ENCODE data around the gene BTBD9. TPM values are rescaled to one million over a fixed set of nuclear protein-coding genes. Genes with fewer than 3 reads are reported as not detected.
"Not testable (repeated sequence)": the region's sequence is repeated elsewhere in the genome, so short reads cannot be mapped to it uniquely, and the experiment has no call there.

The BTBD9 gene
- total RNA-seq, 1 donor from 2014 or later = 17.2 TPM

GRCh38 chr6:38124224-38124926 is 515.4 kb downstream of the BTBD9 start:
- not testable (repeated sequence) for H3K36me3 ChIP-seq (ENCODE audit: control insufficient read depth in 3 of 3, insufficient read depth in 3 of 3, low read length in 3 of 3); H3K9me3 ChIP-seq (ENCODE audit: control insufficient read depth in 3 of 3, low read length in 3 of 3); H3K27ac ChIP-seq (ENCODE audit: low read depth, low read length); H3K4me1 ChIP-seq (ENCODE audit: control insufficient read depth in 3 of 3, insufficient read depth in 3 of 3, low read length in 3 of 3); H3K9ac ChIP-seq (ENCODE audit: low read depth in 1 of 3, low read length in 3 of 3); H3K4me3 ChIP-seq (ENCODE audit: low read length in 3 of 3); H3K27me3 ChIP-seq (ENCODE audit: control insufficient read depth in 3 of 3, insufficient read depth in 3 of 3, low read length in 3 of 3)

DNA sequence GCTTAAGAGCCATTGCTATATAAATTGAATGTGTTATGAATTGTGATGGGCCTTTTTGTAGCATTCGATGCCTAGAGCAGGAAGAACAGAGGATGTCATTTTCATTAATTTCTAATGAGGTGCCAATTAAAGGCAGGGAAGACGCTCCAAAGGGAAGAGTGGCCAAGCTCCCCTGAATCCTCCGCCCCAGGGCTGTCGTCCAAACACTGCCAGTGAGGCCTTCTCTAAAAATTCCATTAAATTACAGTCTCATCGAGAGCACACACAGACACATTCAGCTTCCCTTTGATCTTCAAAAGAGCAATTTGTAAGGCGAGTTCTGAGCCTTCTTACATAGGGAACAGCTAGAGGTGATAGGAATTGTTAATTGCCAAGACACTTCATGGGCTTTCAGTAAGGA is 520.2 kb downstream of the BTBD9 start:
- no peaks in the 10 kb centered on the region for H3K27me3 ChIP-seq (ENCODE audit: control insufficient read depth in 3 of 3, insufficient read depth in 3 of 3, low read length in 3 of 3)
- H3K27ac ChIP-seq (ENCODE audit: low read depth, low read length) = no peak overlapping the region
- peaks cover 0 to under 1% (median under 1%) of the 10 kb centered on the region in 3 donors for H3K4me1 ChIP-seq (ENCODE audit: control insufficient read depth in 3 of 3, insufficient read depth in 3 of 3, low read length in 3 of 3)
- peaks cover 0 to 12% (median 6%) of the 10 kb centered on the region in 3 donors for H3K36me3 ChIP-seq (ENCODE audit: control insufficient read depth in 3 of 3, insufficient read depth in 3 of 3, low read length in 3 of 3)
- H3K4me3 ChIP-seq (ENCODE audit: low read length in 3 of 3) = no peak overlapping the region
- no peak overlapping the region for H3K9ac ChIP-seq (ENCODE audit: low read depth in 1 of 3, low read length in 3 of 3)
- no peaks in the 10 kb centered on the region for H3K9me3 ChIP-seq (ENCODE audit: control insufficient read depth in 3 of 3, low read length in 3 of 3)

DNA sequence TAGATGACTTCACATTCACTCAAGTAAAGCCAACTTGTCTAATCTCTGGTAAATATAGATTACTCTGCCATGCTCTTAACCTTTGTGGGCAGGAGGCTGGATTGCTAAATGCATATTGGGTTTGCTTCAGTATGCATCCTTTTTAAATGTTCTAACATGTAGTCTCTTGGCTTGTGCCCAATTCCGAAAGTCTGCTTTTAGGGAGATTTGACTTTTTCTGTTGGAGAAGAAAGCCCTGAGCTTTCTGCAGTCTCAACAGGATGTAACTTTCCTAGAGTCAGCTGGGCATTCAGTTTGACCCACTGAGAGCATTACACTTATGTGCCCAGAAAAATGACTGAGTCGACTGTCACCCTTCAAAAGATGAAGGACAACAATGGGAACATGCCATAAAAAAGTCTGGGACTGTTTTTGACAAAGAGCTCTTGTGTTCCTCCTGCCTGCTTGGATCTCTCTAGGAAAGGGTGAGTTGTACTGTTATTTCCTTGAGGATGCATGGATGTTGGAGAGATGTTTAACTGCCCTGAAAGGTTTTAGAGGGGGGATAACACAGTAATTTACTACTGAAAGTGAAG is 520.9 kb downstream of the BTBD9 start:
- no peaks in the 10 kb centered on the region for H3K27me3 ChIP-seq (ENCODE audit: control insufficient read depth in 3 of 3, insufficient read depth in 3 of 3, low read length in 3 of 3)
- no peak overlapping the region for H3K27ac ChIP-seq (ENCODE audit: low read depth, low read length)
- H3K4me1 ChIP-seq (ENCODE audit: control insufficient read depth in 3 of 3, insufficient read depth in 3 of 3, low read length in 3 of 3) = peaks cover 0 to 4% (median 4%) of the 10 kb centered on the region in 3 donors
- no peaks in the 10 kb centered on the region for H3K9me3 ChIP-seq (ENCODE audit: control insufficient read depth in 3 of 3, low read length in 3 of 3)
- no peak overlapping the region for H3K4me3 ChIP-seq (ENCODE audit: low read length in 3 of 3)
- H3K36me3 ChIP-seq (ENCODE audit: control insufficient read depth in 3 of 3, insufficient read depth in 3 of 3, low read length in 3 of 3) = peaks cover 0 to 12% (median 6%) of the 10 kb centered on the region in 3 donors
- H3K9ac ChIP-seq (ENCODE audit: low read depth in 1 of 3, low read length in 3 of 3) = no peak overlapping the region

Small RNA genes within 50 kb of the gene (small RNA-seq; reads per million reads assigned to genes)
- gene RF00019 (not detected), gene RF00279 (0.14 reads per million)

Other genes starting within 250 kb of the BTBD9 start
- gene GLO1, start 63.2 kb upstream of the BTBD9 start, total RNA-seq = 95.0 TPM
- 14.6 TPM for gene DNAH8, start 75.4 kb upstream of the BTBD9 start, total RNA-seq

Data from skeletal muscle tissue (tissue), 5 donors.